ENCODE results near the gene KIF22. TPM values are rescaled to one million over a fixed set of nuclear protein-coding genes. Genes with fewer than 3 reads are reported as not detected.
"Not testable (repeated sequence)": the region's sequence is repeated elsewhere in the genome, so short reads cannot be mapped to it uniquely, and the experiment has no call there.

KIF22 gene
- total and polyA plus RNA-seq, 5 donors = 19.0 to 89.6 (median 48.2) TPM

GRCh38 chr16:29784901-29785500 is 5.5 kb upstream of the KIF22 start:
- Histone ChIP-seq H3K27ac (ENCODE audit: low read length) (no peak overlapping the region), H3K4me3 (ENCODE audit: low read length) (no peak overlapping the region), H3K9me3 (ENCODE audit: control insufficient read depth, low read length) (no peaks in the 10 kb centered on the region), H3K27me3 (ENCODE audit: control insufficient read depth, insufficient read depth) (no peaks in the 10 kb centered on the region), H3K4me1 (ENCODE audit: control insufficient read depth, insufficient read depth, low read length) (no peaks in the 10 kb centered on the region)
- WGBS = 5% methylated on average over 38 of the region's 38 CpGs
- intact Hi-C loops (cut with DNase I) = no loop called here
- DNase-seq (peak; percentile 86 to 93 (median 93)), ATAC-seq (peak; percentile 92 to 95)

GRCh38 chr16:29787155-29787554 is 3.4 kb upstream of the KIF22 start:
- DNase-seq; H3K27me3 ChIP-seq (ENCODE audit: control insufficient read depth, insufficient read depth); intact Hi-C loops (cut with DNase I); ATAC-seq; H3K4me1 ChIP-seq (ENCODE audit: control insufficient read depth, insufficient read depth, low read length); H3K4me3 ChIP-seq (ENCODE audit: low read length); H3K9me3 ChIP-seq (ENCODE audit: control insufficient read depth, low read length); H3K27ac ChIP-seq (ENCODE audit: low read length): not testable (repeated sequence)
- WGBS = 85% methylated on average over 4 of the region's 4 CpGs

- Histone ChIP-seq H3K9me3 (ENCODE audit: control insufficient read depth, low read length) (no peaks in the 10 kb centered on the region), H3K27me3 (ENCODE audit: control insufficient read depth, insufficient read depth) (no peaks in the 10 kb centered on the region), H3K27ac (ENCODE audit: low read length) (peak overlapping the region; percentile 69), H3K4me3 (ENCODE audit: low read length) (peak overlapping the region; percentile 41), H3K4me1 (ENCODE audit: control insufficient read depth, insufficient read depth, low read length) (no peaks in the 10 kb centered on the region)
- ATAC-seq = no peak
- intact Hi-C loops (cut with DNase I) = loop anchor here in 1 of 4 donors (2.0 kb wide), 1 partner anchor 21 kb away; no protein-coding TSS in a partner anchor
- DNase-seq = peak in 2 of 3 donors; percentile 62 to 71
- WGBS = 62% methylated on average over 20 of the region's 20 CpGs
Observed at GRCh38 chr16:29789775-29790182, 772 bp upstream of the KIF22 start.

GRCh38 chr16:29790949-29791844 is 646 bp downstream of the KIF22 start:
- peak overlapping the region; percentile 16 for H3K27ac ChIP-seq (ENCODE audit: low read length)
- no peaks in the 10 kb centered on the region for H3K27me3 ChIP-seq (ENCODE audit: control insufficient read depth, insufficient read depth)
- ATAC-seq (no peak), DNase-seq (no peak)
- intact Hi-C loops (cut with DNase I) = loop anchor here in 1 of 4 donors (2.0 kb wide), 1 partner anchor 20 kb away; no protein-coding TSS in a partner anchor
- 3% methylated on average over 31 of the region's 31 CpGs for WGBS
- H3K4me3 ChIP-seq (ENCODE audit: low read length) = peak overlapping the region; percentile 57
- no peaks in the 10 kb centered on the region for H3K4me1 ChIP-seq (ENCODE audit: control insufficient read depth, insufficient read depth, low read length)
- H3K9me3 ChIP-seq (ENCODE audit: control insufficient read depth, low read length) = no peaks in the 10 kb centered on the region

GRCh38 chr16:29791845-29792807 is 1.6 kb downstream of the KIF22 start:
- 73% methylated on average over 9 of the region's 9 CpGs for WGBS
- Histone ChIP-seq H3K27ac (ENCODE audit: low read length) (no peak overlapping the region), H3K9me3 (ENCODE audit: control insufficient read depth, low read length) (no peaks in the 10 kb centered on the region), H3K27me3 (ENCODE audit: control insufficient read depth, insufficient read depth) (no peaks in the 10 kb centered on the region), H3K4me1 (ENCODE audit: control insufficient read depth, insufficient read depth, low read length) (no peaks in the 10 kb centered on the region), H3K4me3 (ENCODE audit: low read length) (no peak overlapping the region)
- intact Hi-C loops (cut with DNase I) = loop anchor here in 1 of 4 donors (2.0 kb wide), 1 partner anchor 19 kb away; no protein-coding TSS in a partner anchor
- DNase-seq (no peak), ATAC-seq (no peak)

DNA sequence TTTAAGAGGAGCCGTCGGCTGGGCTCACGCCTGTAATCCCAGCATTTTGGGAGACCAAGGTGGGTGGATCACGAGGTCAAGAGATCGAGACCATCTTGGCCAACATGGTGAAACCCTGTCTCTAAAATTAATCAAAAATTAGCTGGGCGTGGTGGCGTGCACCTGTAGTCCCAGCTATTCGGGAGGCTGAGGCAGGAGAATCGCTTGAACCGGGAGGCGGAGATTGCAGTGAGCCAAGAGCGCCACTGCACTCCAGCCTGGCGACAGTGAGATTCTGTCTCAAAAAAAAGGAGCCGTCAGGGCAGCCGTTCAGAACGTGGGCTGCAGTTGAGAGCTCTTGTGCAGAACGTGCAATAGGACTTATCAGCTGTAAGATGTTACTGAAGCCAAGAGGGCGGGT is 2.6 kb downstream of the KIF22 start:
- intact Hi-C loops (cut with DNase I); H3K27me3 ChIP-seq (ENCODE audit: control insufficient read depth, insufficient read depth); H3K9me3 ChIP-seq (ENCODE audit: control insufficient read depth, low read length); H3K4me3 ChIP-seq (ENCODE audit: low read length); H3K4me1 ChIP-seq (ENCODE audit: control insufficient read depth, insufficient read depth, low read length); ATAC-seq; H3K27ac ChIP-seq (ENCODE audit: low read length); DNase-seq: not testable (repeated sequence)
- 84% methylated on average over 18 of the region's 18 CpGs for WGBS

DNA sequence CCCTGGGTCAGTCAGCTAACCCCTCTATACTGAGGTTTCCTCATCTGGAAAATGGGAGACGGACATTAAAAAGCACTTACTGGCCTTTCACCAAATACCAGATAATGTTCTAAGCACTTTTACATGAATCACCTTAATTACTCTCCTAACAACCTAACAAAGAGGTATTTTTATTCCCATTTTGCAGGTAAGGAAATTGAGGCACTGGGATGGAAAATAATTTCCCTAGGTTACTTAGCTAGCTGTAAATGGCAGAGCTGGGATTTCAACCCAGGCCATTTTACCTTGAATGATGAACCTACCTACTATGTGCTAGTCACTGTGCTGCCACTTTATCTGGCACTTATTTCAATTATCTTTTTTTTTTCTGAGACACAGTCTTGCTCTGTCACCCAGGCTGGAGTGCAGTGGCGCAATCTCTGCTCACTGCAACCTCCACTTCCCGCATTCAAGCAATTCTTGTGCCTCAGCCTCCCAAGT is 3.7 kb downstream of the KIF22 start:
- WGBS = 99% methylated on average over 3 of the region's 3 CpGs
- no peaks in the 10 kb centered on the region for H3K9me3 ChIP-seq (ENCODE audit: control insufficient read depth, low read length)
- intact Hi-C loops (cut with DNase I) = no loop called here
- DNase-seq (no peak), ATAC-seq (no peak)
- H3K27ac ChIP-seq (ENCODE audit: low read length) = no peak overlapping the region
- H3K4me1 ChIP-seq (ENCODE audit: control insufficient read depth, insufficient read depth, low read length) = no peaks in the 10 kb centered on the region
- H3K4me3 ChIP-seq (ENCODE audit: low read length) = no peak overlapping the region
- H3K27me3 ChIP-seq (ENCODE audit: control insufficient read depth, insufficient read depth) = no peaks in the 10 kb centered on the region

GRCh38 chr16:29802416-29802935 is 11.9 kb downstream of the KIF22 start:
- intact Hi-C loops (cut with DNase I) = no loop called here
- no peaks in the 10 kb centered on the region for H3K27me3 ChIP-seq (ENCODE audit: control insufficient read depth, insufficient read depth)
- no peaks in the 10 kb centered on the region for H3K9me3 ChIP-seq (ENCODE audit: control insufficient read depth, low read length)
- DNase-seq (peak in 1 of 3 donors; percentile 20), ATAC-seq (no peak)
- no peak overlapping the region for H3K27ac ChIP-seq (ENCODE audit: low read length)
- H3K4me1 ChIP-seq (ENCODE audit: control insufficient read depth, insufficient read depth, low read length) = no peaks in the 10 kb centered on the region
- H3K4me3 ChIP-seq (ENCODE audit: low read length) = no peak overlapping the region
- 95% methylated on average over 8 of the region's 8 CpGs for WGBS

- no peak overlapping the region for H3K4me3 ChIP-seq (ENCODE audit: low read length)
- peak overlapping the region; percentile 13 for H3K27ac ChIP-seq (ENCODE audit: low read length)
- intact Hi-C loops (cut with DNase I) = no loop called here
- H3K27me3 ChIP-seq (ENCODE audit: control insufficient read depth, insufficient read depth) = no peaks in the 10 kb centered on the region
- no peak for ATAC-seq
- DNase-seq = peak in 1 of 3 donors; percentile 12
- peaks cover 2% of the 10 kb centered on the region for H3K4me1 ChIP-seq (ENCODE audit: control insufficient read depth, insufficient read depth, low read length)
- 75% methylated on average over 8 of the region's 8 CpGs for WGBS
- H3K9me3 ChIP-seq (ENCODE audit: control insufficient read depth, low read length) = no peaks in the 10 kb centered on the region
Observed at GRCh38 chr16:29804020-29804419, 13.5 kb downstream of the KIF22 start.

All from right cardiac atrium (tissue), 5 donors.